Measurements from ENCODE around the gene AGER. TPM values are rescaled to one million over a fixed set of nuclear protein-coding genes. Genes with fewer than 3 reads are reported as not detected.
"Not testable (repeated sequence)": the region's sequence is repeated elsewhere in the genome, so short reads cannot be mapped to it uniquely, and the experiment has no call there.

The AGER gene
- total RNA-seq (2014; rRNA removed; shearing (Covaris generic)): 1.2 and 1.3 TPM in 2 replicates
- polyA plus RNA-seq (2014; cell fraction: nucleus; rRNA removed): 3.9 and 4.1 TPM in 2 replicates

DNA sequence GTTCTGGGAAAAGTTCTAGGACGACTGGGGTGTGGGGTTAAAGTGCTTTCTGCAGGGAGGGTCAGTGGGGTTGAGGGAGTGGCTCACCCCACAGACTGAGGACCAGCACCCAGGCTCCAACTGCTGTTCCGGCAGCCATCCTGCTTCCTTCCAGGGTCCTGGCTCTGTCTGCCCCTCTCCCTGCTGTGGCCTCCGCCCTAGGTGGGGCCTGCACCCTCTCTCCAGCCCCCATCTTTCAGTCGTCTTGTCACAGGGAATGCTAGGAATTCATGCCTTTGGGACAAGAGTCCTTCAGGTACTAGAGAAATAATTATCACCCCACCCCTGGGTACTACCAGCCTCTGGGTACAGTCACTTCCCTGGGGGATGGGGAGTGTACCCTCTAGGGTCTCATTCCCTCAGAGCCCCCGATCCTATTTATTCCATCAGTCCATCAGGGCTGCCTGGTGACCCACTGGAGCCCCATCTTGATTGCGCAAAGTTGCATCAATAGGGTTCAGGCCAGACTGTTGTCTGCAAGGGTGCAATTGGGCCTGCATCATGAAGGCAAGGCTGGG, at the start of gene AGER:
AGER (minus strand) TSS at position 170 of the 557 bp plus-strand sequence; CDS start at position 139, 31 bp downstream.
- no peak for DNase-seq (ENCODE audit: extremely low read depth, low read depth)

DNA sequence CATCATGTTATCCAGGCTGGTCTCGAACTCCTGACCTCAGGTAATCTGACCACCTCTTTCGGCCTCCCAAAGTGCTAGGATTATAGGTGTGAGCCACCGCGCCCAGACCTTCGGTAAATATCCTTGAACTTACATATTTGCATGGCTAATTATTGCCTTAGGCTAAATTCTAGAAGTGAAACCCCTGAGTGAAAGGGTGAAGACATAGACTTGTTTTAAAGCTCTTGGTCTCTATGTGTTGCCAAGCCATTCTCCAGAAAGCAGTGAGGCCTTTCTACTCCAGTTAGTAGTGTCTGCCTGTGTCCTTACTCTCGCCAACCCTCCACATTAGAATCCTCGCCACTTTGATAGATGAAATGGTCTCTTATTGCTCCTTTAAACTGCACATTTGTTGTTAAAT, 42.4 kb upstream of the AGER start:
- DNase-seq (ENCODE audit: extremely low read depth, low read depth): no peak

DNA sequence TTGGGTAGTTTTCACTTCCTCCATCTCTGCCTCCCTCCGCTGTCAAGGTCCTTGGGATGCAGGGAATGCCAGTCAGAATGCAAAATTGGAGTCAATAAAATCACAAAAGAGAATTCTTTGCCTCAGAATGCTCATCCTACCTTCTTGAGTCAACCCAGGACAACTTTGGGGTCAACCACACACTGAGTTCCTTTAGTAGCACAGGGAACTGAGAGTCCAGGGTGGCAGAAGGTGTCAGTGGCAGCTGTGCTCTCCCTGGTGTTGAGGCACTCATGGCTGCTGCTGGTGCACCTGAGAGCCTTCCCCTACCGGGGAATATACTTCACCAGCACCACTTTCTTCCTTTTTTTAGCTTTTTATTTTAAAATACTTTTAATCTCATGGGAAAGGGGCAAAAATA, 40.6 kb upstream of the AGER start:
- no peak for DNase-seq (ENCODE audit: extremely low read depth, low read depth)

DNA sequence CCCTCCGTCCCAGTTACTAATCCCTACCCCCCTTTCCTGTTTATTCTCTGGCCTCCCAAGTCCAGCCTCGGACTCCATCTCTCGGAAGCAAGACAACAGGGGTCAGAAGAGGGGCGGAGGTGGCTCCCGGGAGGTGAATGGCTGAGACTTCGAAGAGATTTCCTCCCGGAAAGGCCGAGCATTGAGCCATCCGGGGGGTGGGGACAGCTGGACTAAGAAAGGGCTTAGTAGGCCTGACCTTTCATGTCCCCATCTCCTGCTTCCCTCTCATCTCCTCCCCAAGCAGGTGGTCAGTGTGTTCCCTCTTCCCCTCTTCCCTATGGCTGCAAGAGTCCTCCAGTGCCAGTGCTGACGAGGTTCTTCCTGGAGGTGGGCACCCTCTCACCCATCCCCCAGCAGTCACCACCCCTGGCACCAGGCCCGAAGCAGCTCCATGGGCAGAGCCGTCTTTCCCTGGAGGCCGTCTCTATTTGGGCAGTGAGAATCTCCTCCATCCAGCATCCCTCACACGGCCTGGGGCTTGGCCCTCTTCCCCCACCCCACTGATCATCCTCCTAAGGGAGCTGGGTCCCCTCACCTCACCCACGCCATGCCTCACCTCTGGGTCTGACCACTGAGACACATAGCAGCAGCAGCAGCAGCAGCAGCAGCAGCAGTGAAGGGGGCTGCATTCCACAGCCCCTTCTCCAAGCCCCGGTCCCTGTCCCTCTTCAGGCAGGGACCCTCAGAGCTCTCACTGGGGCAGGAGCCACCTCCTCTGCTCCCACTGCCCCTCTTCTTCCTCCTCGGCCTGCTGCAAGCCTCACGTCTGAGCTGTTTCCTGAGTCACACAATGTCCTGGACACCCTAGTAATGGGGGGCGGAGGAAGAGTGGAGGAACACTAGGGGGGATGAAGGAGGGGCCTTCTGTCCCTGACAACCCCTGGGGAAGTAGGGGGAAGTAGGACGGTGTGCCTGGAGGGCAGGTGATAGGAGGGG, 39.5 kb upstream of the AGER start, which contains the start of gene NOTCH4:
NOTCH4 (minus strand) TSS at position 810 of the 978 bp plus-strand sequence; CDS start at position 671, 139 bp downstream.
- no peak for DNase-seq (ENCODE audit: extremely low read depth, low read depth)

DNA sequence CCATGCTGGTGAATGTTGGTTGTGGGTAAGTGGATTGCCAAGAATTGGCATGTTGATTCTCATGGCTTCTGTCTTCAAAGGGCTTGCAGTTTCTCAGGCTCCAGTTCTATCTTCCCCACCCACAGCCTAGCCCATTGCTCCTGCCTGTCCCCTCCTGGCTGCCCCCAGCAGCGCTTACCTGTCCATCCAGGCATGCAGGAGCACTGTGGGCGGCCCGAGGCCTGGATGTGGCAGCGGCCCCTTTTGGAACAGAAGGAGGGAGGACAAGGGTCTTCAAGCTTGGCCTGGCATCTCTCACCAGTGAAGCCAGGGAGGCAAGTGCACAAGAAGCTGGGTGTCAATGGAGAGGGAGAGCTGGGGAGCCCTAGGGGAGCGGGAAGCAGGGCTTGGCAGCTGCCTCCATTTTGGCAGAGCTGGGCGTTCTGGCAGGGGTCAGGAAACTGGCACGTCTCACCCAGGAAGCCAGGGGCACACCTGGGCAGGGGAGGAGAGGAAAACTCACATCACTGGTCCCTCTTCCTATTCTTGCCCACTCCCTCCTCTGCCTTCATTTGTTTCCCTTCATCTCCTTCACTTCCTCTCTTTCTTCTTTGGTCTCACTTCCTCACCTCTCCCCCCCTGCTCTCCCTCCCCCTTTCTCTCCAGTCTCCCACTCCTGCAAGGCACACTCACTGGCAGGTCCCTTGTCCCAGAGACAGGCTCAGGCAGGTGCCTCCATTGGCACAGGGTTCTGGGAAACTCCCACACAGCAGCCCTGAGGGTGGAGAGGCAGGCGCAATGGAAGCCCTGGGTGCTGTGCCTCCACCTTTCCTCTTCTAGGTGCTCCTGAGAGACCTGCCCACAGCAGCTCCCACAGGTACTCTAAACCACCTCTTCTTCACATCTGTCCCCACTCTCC, 38.5 kb upstream of the AGER start:
- DNase-seq (ENCODE audit: extremely low read depth, low read depth): no peak

DNA sequence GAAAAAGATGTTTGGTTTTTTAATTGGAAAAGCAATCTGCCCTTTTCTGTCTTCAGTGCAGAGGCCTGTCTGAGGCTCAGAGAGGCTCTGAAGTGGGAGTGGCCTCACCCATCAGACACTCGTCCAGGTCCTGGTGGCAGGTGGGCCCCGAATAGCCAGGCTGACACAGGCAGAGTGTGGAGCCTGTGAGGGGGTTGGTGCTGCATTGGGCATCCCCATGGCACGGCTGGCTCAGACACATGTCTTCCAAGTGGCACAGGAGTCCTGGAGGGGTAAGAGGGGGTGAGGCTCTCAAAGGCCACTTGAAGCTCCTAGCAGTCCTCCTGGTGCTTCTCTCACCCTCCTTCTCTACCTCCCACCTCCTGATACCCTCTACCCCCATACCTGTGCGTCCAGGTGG, 36.0 kb upstream of the AGER start:
- no peak for DNase-seq (ENCODE audit: extremely low read depth, low read depth)

DNA sequence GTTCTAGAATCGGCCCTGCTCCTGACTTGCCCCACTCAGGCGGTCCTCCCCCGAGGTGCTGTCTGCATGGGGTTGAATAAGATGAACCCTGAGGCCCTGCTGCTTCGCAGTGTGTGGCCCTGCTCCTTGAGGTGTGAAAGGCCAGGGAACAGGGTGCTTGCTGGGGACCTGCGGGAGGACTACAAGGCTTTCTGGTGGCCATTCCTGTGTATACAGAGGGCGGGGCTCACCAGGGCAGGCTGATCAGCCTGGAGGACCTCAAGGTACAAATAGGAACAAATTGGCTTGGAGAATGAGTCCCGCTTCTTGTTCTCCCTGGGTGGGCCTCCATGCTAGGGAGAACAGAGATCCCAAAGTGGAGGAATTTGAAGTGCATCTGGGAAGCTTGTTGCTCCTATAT, 34.1 kb upstream of the AGER start:
- no peak for DNase-seq (ENCODE audit: extremely low read depth, low read depth)

DNA sequence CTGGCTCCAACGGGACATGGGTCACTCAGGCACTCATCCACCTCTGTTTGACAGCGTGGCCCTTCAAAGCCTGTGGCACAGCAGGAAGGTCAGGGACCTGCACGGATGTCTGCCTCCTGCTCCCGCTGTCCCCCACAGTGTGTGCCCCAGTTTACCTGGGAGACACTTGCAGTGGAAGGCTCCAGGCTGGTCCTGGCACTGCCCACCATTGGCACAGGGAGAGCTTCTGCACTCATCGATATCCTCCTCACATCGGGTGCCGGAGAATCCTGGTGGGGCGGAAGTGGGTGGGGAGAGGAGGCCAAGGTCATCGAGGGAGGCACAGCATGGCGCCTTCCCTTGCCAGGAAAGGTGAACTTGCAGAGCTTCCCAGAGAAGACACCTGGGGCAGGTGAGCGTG, 32.9 kb upstream of the AGER start:
- no peak for DNase-seq (ENCODE audit: extremely low read depth, low read depth)

DNA sequence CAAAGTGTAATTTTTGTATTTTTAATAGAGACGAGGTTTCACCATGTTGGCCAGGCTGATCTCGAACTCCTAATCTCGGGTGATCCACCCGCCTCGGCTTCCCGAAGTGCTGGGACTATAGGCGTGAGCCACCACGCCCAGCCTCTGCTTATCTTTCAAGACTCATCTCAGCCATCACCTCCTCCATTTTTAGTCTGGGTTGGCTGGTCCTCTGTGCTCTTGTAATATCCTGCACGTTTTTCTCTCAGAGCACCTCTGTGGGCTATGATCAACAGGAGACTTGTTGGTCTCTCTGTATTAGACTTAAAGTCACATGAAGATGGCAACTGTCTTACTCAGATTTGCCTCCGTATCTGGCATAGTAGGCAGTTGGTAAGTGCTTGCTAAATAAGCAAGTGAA, 32.2 kb upstream of the AGER start:
- no peak for DNase-seq (ENCODE audit: extremely low read depth, low read depth)

DNA sequence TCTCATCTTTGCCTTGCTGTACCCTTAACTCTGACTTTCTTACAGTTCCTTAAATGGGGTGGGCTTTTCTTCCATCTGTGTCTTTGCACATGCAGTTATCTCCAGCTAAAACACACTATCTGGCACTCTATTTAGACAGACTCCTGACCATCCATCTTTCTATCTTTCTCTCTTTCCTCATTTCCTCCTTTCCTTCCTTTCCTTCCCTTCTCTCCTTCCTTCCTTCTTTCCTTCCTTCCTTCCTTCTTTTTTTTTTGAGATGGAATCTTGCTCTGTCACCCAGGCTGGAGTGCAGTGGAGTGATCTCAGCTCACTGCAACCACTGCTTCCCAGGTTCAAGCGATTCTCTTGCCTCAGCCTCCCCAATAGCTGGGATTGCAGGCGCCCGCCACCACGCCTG, 31.6 kb upstream of the AGER start:
- DNase-seq (ENCODE audit: extremely low read depth, low read depth): no peak

DNA sequence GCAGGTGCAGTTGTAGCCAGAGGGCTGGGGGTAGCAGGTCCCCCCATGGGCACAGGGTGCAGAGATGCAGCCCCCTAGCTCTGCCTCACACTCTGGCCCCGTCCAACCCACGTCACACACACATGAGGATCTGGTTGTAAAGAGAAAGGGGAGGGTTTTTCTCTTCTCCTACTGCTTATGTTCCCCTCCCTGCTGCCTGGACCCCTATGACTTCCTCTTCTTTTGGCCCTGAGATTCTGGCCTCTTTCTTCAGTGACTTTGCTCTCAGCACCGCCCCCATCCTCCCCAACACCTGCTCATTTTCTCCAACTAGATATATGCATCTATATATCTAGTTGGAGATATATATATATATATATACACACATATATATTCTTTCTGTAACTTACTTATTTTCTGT, 30.1 kb upstream of the AGER start:
- DNase-seq (ENCODE audit: extremely low read depth, low read depth): no peak

DNA sequence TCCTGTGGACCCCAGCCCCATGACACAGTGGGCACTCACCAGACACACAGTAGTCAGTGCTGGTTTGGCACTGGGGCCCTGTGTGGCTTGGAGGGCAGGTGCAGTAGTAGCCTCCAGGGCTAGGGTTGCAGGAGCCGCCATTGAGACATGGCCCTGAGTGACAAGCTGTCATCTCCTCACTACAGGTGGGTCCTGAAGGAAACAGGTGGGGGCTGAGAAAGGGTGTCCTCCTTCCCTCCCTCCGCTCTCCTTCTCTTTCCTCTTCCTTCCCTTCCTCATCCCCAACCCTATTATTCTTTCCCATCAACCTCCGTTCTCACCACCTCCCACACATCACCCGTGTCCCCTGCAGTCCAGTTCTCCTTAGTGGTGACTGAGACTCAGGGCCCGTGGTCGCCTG, 29.6 kb upstream of the AGER start:
- DNase-seq (ENCODE audit: extremely low read depth, low read depth): no peak

DNA sequence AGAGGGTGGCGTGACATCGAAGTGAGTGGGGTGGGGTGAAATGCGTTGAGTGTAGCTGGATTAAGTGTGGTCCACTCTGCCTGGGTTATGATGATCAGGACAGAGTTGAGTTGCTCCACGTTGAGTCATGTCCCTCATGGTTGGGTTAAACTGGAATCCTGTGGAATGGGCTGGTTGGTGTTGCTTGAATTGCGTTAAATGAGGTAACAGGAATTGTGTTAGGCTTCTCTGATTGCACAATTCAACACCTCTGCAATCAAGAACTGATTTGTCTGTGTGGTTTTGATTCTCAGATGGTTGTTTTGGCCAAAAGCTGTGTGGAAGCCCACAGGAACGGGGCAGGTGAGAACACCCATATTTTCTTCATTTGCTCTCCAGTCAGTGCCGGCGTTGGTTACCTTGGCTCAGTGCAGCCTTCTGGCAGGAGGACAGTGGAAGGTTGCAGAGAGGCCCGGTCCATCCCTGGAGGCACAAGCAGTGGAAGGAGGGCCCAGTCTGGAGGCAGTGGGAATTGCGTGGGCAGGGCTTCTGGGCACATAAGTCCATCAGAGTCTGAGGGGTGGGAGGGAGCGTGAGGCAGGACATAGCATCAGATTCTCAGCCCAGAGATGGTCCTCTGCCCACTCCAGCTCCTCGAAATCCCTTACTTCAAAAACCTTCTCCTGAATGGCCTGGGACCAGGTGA, 28.2 kb upstream of the AGER start:
- DNase-seq (ENCODE audit: extremely low read depth, low read depth): no peak

DNA sequence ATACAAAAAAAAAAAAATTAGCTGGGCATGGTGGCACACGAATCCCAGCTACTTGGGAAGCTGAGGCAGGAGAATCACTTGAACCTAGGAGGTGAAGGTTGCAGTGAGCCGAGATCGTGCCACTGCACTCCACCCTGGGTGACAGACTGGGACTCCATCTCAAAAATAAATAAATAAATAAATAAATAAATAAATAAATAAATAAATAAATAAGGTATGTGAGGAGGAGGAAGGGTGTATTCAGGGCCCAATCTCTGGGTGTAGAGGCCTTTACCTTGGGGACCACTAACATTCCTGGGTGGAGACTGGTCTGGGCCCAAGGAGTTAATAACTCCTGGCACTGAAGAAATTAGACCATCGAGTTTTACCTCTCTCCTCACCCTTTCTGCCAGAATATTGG, 27.4 kb upstream of the AGER start:
- DNase-seq (ENCODE audit: extremely low read depth, low read depth): not testable (repeated sequence)

DNA sequence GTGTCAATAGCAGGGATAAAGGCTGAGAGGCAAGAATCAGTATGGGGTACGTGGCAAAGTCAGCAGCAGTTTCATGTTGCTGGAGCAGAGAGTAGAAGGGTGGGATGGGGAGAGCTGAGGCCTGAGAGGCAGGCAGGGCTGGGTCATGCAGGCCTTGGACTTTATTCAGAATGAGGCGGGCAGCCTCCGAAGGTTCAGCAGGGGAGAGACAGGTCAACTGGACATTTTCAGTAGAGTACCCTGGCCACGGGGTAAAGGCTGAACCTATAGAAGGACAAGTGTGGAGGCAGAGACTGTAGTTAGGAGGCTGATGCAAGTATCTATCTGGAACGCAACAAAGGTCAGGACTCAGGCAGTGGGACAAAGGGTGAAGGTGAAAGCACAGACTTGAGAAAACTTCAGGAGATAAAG, 26.1 kb upstream of the AGER start:
- no peak for DNase-seq (ENCODE audit: extremely low read depth, low read depth)

DNA sequence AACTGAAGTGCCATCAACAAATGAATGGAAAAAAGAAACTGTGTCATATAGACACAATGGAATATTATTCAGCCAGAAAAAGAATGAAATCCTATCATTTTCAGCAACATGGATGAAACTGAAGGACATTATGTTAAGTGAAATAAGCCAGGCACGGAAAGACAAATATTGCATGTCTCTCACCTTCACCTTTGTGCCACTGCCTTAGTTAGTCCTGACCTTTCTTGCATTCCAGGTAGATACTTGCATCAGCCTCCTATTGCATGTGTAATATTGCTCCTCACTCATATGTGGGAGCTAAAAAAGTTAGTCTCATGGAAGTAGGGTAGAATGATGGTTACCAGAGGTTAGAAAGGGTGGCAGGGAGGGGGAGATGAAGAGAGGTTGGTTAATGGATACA, 24.9 kb upstream of the AGER start:
- DNase-seq (ENCODE audit: extremely low read depth, low read depth): no peak

DNA sequence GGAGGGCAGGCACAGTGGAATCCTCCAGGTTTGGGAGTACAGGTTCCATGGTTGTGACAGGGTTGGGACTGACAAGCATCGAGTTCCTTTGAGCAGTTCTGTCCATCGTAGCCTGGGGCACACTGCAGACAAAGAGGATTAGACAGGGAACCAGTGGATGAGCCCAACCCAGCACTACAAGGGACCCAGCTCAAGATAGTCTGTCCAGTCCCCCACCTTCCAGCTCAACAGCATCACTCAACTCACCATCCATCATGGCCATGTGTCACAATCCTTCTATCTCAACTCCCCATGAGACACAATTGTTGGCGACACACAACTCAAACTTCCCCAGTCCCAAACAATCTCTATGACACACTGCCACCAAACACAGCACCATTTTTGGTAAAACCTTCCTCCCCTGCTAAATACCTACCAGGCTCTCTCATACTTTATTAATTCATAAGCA, 20.2 kb upstream of the AGER start:
- no peak for DNase-seq (ENCODE audit: extremely low read depth, low read depth)

DNA sequence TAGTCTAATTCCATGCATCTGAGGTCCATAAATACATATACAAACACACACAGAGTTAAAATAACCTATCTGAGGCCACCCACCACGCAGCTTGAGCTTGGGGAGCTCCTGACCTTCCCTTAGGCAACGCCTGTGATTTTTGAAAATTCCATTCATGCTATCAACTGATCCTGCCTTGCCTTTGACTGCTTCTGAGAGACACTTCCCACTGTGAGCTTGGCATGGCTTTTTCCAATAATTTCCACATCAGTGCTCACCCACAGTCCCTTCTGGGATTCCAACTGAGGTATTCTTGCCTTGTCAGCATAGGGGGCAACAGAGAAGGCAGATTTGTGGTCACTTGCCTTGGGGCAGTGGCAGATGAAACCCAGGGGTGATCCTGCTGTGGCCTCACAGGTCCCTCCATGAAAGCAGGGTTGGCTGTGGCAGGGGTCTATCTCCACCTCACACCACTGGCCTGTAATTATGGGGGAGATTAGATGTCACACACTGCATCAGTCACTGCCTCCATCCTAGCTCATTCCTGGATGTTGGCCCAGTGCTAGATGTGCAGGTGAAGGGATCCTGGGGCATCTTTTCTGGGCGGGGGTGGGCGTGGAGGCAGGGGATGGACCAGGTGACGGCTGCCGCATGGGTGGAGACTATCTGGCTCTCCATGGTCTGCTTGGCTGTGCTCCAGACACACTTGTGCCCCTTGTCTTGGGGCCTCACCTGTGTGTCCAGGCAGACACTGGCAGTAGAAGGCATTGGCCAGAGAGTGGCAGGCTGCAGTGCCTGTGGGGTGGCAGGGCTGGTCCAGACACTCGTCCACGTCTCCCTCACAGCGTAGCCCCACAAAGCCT, 19.6 kb upstream of the AGER start:
- DNase-seq (ENCODE audit: extremely low read depth, low read depth): no peak

DNA sequence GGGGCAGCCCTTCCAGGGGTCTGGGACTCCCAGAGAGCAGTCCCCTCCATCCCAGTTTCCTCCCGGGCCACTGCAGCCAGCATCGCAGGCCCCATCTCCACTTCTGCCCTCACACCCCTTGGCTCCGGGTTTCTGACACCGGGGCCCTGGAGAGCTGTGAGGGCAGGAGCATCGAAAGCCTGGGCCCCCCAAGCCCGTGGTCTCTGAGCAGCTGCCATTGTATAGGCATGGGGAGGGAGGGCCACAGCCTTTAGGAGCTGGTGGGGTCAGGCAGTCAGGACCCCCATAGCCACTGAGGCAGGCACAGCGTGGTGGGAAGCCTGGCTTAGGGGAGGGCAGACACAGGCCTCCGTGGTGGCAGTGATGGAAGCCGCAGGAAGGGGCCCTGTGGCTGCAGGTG, 18.1 kb upstream of the AGER start:
- no peak for DNase-seq (ENCODE audit: extremely low read depth, low read depth)

Data from NCI-H460 (cell line).